ENCODE data around the gene SSNA1. TPM values are rescaled to one million over a fixed set of nuclear protein-coding genes. Genes with fewer than 3 reads are reported as not detected.

SSNA1 gene
- polyA plus RNA-seq, 1 experiment: 35.0 TPM

- POLR2A ChIA-PET: interaction anchor here (1.1 kb wide), 1 partner anchor 43 kb away, joined by 5 read pairs; no protein-coding TSS in a partner anchor
- DNase-seq (ENCODE audit: low read depth, low spot score): no peak
- peaks cover 62% of the 10 kb centered on the region for H3K27me3 ChIP-seq (ENCODE audit: control insufficient read depth, insufficient read depth, low read length)
- no peak overlapping the region for H3K4me3 ChIP-seq (ENCODE audit: low read depth, low read length)
- peaks cover 3% of the 10 kb centered on the region; the same call in 1 of the 2 replicates for H3K9me3 ChIP-seq (ENCODE audit: control insufficient read depth, insufficient read depth, low read length)
- H3K27ac ChIP-seq (ENCODE audit: low read depth, low read length): no peak overlapping the region
- TF ChIP-seq, protein P1, sequence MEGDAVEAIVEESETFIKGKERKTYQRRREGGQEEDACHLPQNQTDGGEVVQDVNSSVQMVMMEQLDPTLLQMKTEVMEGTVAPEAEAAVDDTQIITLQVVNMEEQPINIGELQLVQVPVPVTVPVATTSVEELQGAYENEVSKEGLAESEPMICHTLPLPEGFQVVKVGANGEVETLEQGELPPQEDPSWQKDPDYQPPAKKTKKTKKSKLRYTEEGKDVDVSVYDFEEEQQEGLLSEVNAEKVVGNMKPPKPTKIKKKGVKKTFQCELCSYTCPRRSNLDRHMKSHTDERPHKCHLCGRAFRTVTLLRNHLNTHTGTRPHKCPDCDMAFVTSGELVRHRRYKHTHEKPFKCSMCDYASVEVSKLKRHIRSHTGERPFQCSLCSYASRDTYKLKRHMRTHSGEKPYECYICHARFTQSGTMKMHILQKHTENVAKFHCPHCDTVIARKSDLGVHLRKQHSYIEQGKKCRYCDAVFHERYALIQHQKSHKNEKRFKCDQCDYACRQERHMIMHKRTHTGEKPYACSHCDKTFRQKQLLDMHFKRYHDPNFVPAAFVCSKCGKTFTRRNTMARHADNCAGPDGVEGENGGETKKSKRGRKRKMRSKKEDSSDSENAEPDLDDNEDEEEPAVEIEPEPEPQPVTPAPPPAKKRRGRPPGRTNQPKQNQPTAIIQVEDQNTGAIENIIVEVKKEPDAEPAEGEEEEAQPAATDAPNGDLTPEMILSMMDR (IDR thresholded peaks at IDR 0.05; ENCODE audit: low read depth, low read length): no peak
- CTCF ChIA-PET: no interaction called here
These were observed 19.3 kb upstream of the SSNA1 start for GRCh38 chr9:137168904-137169856.

DNA sequence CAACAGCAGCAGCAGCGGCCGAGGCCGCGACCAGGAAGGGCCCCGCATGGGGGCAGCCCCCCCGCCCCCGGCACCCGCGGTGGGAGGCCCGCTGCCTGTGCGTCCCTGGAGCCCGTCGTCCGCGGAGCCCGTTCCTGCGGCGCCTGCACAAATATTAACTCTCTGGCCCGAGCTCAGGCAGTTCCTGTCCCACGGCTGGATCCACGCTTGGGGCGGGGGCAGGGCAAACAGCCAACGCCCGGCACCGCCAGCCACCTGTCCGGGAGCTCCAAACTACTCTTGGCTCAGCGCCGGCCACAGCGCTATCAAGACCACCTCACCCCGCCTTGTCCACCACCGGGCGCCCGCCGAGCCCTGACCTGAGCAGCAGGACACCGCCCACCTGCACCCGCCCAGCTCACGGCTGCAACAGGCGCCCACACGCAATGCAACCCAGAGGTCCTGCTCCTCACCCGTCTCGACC is 18.5 kb upstream of the SSNA1 start, which contains the start of gene LRRC26:
Gene LRRC26 (minus strand): TSS at position 156 of the 463 bp plus-strand sequence. CDS start 108 bp downstream, at position 48.
- no peaks in the 10 kb centered on the region; the same call in 1 of the 2 replicates for H3K9me3 ChIP-seq (ENCODE audit: control insufficient read depth, insufficient read depth, low read length)
- TF ChIP-seq, protein P1 (IDR thresholded peaks at IDR 0.05; ENCODE audit: low read depth, low read length): no peak
- POLR2A ChIA-PET: interaction anchor here (1.1 kb wide), 1 partner anchor 44 kb away, joined by 5 read pairs; no protein-coding TSS in a partner anchor
- H3K4me3 ChIP-seq (ENCODE audit: low read depth, low read length): no peak within 1 kb of the TSS
- CTCF ChIA-PET: no interaction called here
- DNase-seq (ENCODE audit: low read depth, low spot score): no peak
- no peak within 1 kb of the TSS for H3K27ac ChIP-seq (ENCODE audit: low read depth, low read length)
- H3K27me3 ChIP-seq (ENCODE audit: control insufficient read depth, insufficient read depth, low read length): peaks cover 59% of the 10 kb centered on the region

DNA sequence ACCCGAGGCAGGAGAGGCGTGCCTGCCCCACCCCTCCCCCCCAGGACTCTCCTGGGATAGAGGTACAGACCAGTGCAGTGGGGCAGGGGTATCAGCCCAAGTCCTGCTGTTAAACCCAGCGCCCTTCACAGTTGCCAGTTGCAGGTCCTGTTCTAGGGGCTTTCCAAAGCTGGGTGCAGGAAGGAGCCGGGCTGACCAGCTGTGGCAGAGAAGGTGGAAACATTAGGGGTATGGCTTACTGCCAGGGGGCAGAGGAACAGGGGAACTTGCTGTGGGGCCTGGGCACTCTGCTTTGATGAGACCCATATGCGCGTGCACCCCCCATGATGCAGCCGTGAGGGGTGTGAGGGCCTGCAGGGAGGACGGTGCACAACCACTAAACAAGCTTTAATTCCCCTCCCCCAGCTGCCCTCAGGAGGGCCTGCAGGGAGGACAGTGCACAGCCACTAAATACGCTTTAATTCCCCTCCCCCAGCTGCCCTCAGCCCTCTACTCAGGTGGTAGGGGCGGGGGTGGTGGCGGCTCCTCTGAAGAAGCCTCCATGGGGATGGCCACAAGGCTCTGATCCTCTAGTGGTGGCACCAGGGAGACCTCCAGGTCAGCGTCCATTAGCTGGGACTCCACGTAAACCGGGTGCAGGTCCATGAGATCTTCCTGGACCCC is 17.9 kb upstream of the SSNA1 start:
- no peaks in the 10 kb centered on the region; the same call in 1 of the 2 replicates for H3K9me3 ChIP-seq (ENCODE audit: control insufficient read depth, insufficient read depth, low read length)
- TF ChIP-seq, protein P1 (IDR thresholded peaks at IDR 0.05; ENCODE audit: low read depth, low read length): no peak
- H3K27me3 ChIP-seq (ENCODE audit: control insufficient read depth, insufficient read depth, low read length): peaks cover 52% of the 10 kb centered on the region
- DNase-seq (ENCODE audit: low read depth, low spot score): no peak
- CTCF ChIA-PET: no interaction called here
- H3K27ac ChIP-seq (ENCODE audit: low read depth, low read length): no peak overlapping the region
- no peak overlapping the region for H3K4me3 ChIP-seq (ENCODE audit: low read depth, low read length)
- POLR2A ChIA-PET: interaction anchor here (0.6 kb wide), 1 partner anchor 70 kb away, joined by 3 read pairs; the partner anchor contains the start of gene TUBB4B

- CTCF ChIA-PET: no interaction called here
- no peak overlapping the region for H3K27ac ChIP-seq (ENCODE audit: low read depth, low read length)
- no peak overlapping the region for H3K4me3 ChIP-seq (ENCODE audit: low read depth, low read length)
- TF ChIP-seq, protein P1 (IDR thresholded peaks at IDR 0.05; ENCODE audit: low read depth, low read length): no peak
- POLR2A ChIA-PET: interaction anchor here (0.6 kb wide), 1 partner anchor 69 kb away, joined by 3 read pairs; the partner anchor contains the start of gene TUBB4B
- DNase-seq (ENCODE audit: low read depth, low spot score): no peak
- H3K27me3 ChIP-seq (ENCODE audit: control insufficient read depth, insufficient read depth, low read length): peaks cover 45% of the 10 kb centered on the region
- H3K9me3 ChIP-seq (ENCODE audit: control insufficient read depth, insufficient read depth, low read length): no peaks in the 10 kb centered on the region; the same call in 1 of the 2 replicates
These were observed 17.2 kb upstream of the SSNA1 start for GRCh38 chr9:137171149-137171900.
